ENCODE data around the gene E2F7. TPM values are rescaled to one million over a fixed set of nuclear protein-coding genes. Genes with fewer than 3 reads are reported as not detected.

Gene E2F7
- total and polyA plus RNA-seq, 2 of the 4 experiments (the other 2 are of a cell fraction): 6.0 to 8.1 TPM

- ChIA-PET POLR2A (ENCODE audit: unreplicated experiment) (no interaction called here), CTCF (no interaction called here)
- no peak overlapping the region for H2AK5ac ChIP-seq (ENCODE audit: low read depth, low read length)
- WGBS, 2 experiments (ENCODE audit: extremely low coverage in 2 of 2, insufficient read length in 1 of 2): no CpG with 5 or more reads among the region's 4 CpGs
- H4K91ac ChIP-seq (ENCODE audit: insufficient read depth, low read depth, low read length): no peak overlapping the region
- H3K23ac ChIP-seq (ENCODE audit: low read depth, low read length): no peak overlapping the region
- H3K14ac ChIP-seq (replicated peaks; ENCODE audit: low read depth, low read length): no peak overlapping the region
- in situ Hi-C loops (cut with MboI; ENCODE audit: low sequenced_read_pairs): no loop called here
- H3K4me3 ChIP-seq (ENCODE audit: insufficient read depth, low read depth, low read length): no peak overlapping the region
- H2BK20ac ChIP-seq (ENCODE audit: low read depth, low read length): no peak overlapping the region
- no peak overlapping the region for H3K4me2 ChIP-seq (ENCODE audit: low read depth, low read length)
- H2AK9ac ChIP-seq (replicated peaks; ENCODE audit: low read depth, low read length, poor library complexity): no peak overlapping the region
- H3K79me1 ChIP-seq (ENCODE audit: low read depth in 1 of 2, low read length in 2 of 2): no peaks in the 10 kb centered on the region
- intact Hi-C loops (cut with micrococcal nuclease): no loop called here
- no peaks in the 10 kb centered on the region for H3K36me3 ChIP-seq (ENCODE audit: control insufficient read depth, insufficient read depth, low read length)
- dilution Hi-C loops (cut with HindIII; ENCODE audit: low sequenced_read_pairs, unreplicated experiment): no loop called here
- H3K4ac ChIP-seq (ENCODE audit: low read depth, low read length): no peak overlapping the region
- H2BK5ac ChIP-seq (ENCODE audit: low read depth, low read length, poor library complexity, severe bottlenecking): no peak overlapping the region
- no peak overlapping the region for H2BK120ac ChIP-seq (ENCODE audit: low read depth, low read length)
- no peak overlapping the region for H3K9ac ChIP-seq (ENCODE audit: low read depth, low read length)
- no peaks in the 10 kb centered on the region for H3K4me1 ChIP-seq (ENCODE audit: control insufficient read depth, insufficient read depth, low read length)
- H3K9me3 ChIP-seq (ENCODE audit: control insufficient read depth, insufficient read depth, low read length): no peaks in the 10 kb centered on the region
- TF ChIP-seq POLR2A (IDR thresholded peaks at IDR 0.05; ENCODE audit: low read depth, low read length) (no peak), RAD21 (IDR thresholded peaks at IDR 0.05; ENCODE audit: low read length) (no peak)
- TF ChIP-seq, protein P1, sequence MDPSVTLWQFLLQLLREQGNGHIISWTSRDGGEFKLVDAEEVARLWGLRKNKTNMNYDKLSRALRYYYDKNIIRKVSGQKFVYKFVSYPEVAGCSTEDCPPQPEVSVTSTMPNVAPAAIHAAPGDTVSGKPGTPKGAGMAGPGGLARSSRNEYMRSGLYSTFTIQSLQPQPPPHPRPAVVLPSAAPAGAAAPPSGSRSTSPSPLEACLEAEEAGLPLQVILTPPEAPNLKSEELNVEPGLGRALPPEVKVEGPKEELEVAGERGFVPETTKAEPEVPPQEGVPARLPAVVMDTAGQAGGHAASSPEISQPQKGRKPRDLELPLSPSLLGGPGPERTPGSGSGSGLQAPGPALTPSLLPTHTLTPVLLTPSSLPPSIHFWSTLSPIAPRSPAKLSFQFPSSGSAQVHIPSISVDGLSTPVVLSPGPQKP (IDR thresholded peaks at IDR 0.05; ENCODE audit: borderline replicate concordance, low read depth, low read length): no peak
- H4K5ac ChIP-seq (ENCODE audit: low read depth, low read length): no peak overlapping the region
- no peaks in the 10 kb centered on the region for H4K20me1 ChIP-seq (ENCODE audit: insufficient read depth, low read length)
- no peak for ATAC-seq (ENCODE audit: low read depth)
- H3K27me3 ChIP-seq (ENCODE audit: control insufficient read depth, insufficient read depth, low read length): no peaks in the 10 kb centered on the region
- no peak overlapping the region for H2BK15ac ChIP-seq (ENCODE audit: low read depth, low read length)
- H4K8ac ChIP-seq (ENCODE audit: low read depth in 2 of 2, low read length in 2 of 2): no peak overlapping the region
- no TSS peak for BruUV-seq (replicated peaks)
- DNase-seq: no peak
- no peak overlapping the region for H3K27ac ChIP-seq (ENCODE audit: insufficient read depth, low read length)
- no peak overlapping the region for H3K56ac ChIP-seq (ENCODE audit: extremely low read depth, insufficient read depth, low read length)
- H3K18ac ChIP-seq (ENCODE audit: low read depth, low read length): no peak overlapping the region
- no peak overlapping the region for H2AFZ ChIP-seq (replicated peaks; ENCODE audit: low read length, poor library complexity)
- no peaks in the 10 kb centered on the region for H3K9me1 ChIP-seq (ENCODE audit: insufficient read depth, low read length)
Measured at GRCh38 chr12:76998386-76998785, 67.0 kb downstream of the E2F7 start.

Data from IMR-90 (cell line).